GM19397 (cell line): Measurements from ENCODE around the gene MST1.

Source experiments
- ATAC-seq: cut with Tn5 transposase; IDR thresholded peaks from one replicate; pipeline ENCODE4 v1.9.1; 2021; ENCODE audit warnings: mild to moderate bottlenecking, moderate library complexity; ENCODE audit not compliant: unreplicated experiment

MST1 gene

GRCh38 chr3:49658711-49659110, 30.6 kb downstream of the MST1 start:
- ATAC-seq: no peak

GRCh38 chr3:49657208-49657915, 31.9 kb downstream of the MST1 start:
- ATAC-seq: no peak

- ATAC-seq: no peak
Observed at GRCh38 chr3:49656541-49657112, 32.6 kb downstream of the MST1 start.

- no peak for ATAC-seq
Observed at GRCh38 chr3:49655731-49656285, 33.5 kb downstream of the MST1 start.

- no peak for ATAC-seq
Observed at GRCh38 chr3:49654955-49655556, 34.2 kb downstream of the MST1 start.

- no peak for ATAC-seq
Observed at GRCh38 chr3:49654176-49654825, 35.0 kb downstream of the MST1 start.

GRCh38 chr3:49653621-49654020, 35.7 kb downstream of the MST1 start:
- ATAC-seq: no peak

- no peak for ATAC-seq
Observed at GRCh38 chr3:49652903-49653415, 36.3 kb downstream of the MST1 start.

GRCh38 chr3:49652218-49652902, 36.9 kb downstream of the MST1 start:
- ATAC-seq: no peak

GRCh38 chr3:49650637-49651036, 38.6 kb downstream of the MST1 start:
- ATAC-seq: no peak

GRCh38 chr3:49650177-49650576, 39.1 kb downstream of the MST1 start:
- no peak for ATAC-seq

GRCh38 chr3:49649576-49649975, 39.7 kb downstream of the MST1 start:
- no peak for ATAC-seq

- ATAC-seq: no peak
Observed at GRCh38 chr3:49648354-49649019, 40.8 kb downstream of the MST1 start.

GRCh38 chr3:49647741-49648140, 41.5 kb downstream of the MST1 start:
- ATAC-seq: no peak

- ATAC-seq: no peak
Observed at GRCh38 chr3:49646236-49646635, 43.0 kb downstream of the MST1 start.

- no peak for ATAC-seq
Observed at GRCh38 chr3:49644684-49645083, 44.6 kb downstream of the MST1 start.

- ATAC-seq: no peak
Observed at GRCh38 chr3:49642708-49643145, 46.5 kb downstream of the MST1 start.

- ATAC-seq: no peak
Observed at GRCh38 chr3:49641921-49642707, 47.2 kb downstream of the MST1 start.

- ATAC-seq: no peak
Observed at GRCh38 chr3:49641292-49641691, 48.0 kb downstream of the MST1 start.
